HL-60 (cell line): Measurements from ENCODE around the gene DNAJB4.
A peak's percentile ranks its signal among the peaks of the same experiment; 100 is the strongest.
"Not testable (repeated sequence)": the region's sequence is repeated elsewhere in the genome, so short reads cannot be mapped to it uniquely, and the experiment has no call there.

Experiments
- DNase-seq, 2 experiments: peaks; one replicate each; pipeline ENCODE4 v3.0.0-alpha.2; 2010 to 2020; ENCODE audit warnings: low read depth in 1 of 2, low spot score in 1 of 2
- H3K27ac ChIP-seq: fragments of 250-450 bp; sonication (Bioruptor Pico); replicated peaks from 2 replicates; pipeline ENCODE4 v1.5.1; 2020; ENCODE audit warnings: mild to moderate bottlenecking, moderate library complexity
- H3K27me3 ChIP-seq: fragments of 250-450 bp; sonication (Bioruptor Pico); 2 replicates; pipeline ENCODE4 v1.5.1; 2021; ENCODE audit warnings: mild to moderate bottlenecking, moderate library complexity; ENCODE audit not compliant: insufficient read depth, poor library complexity, severe bottlenecking
- H3K4me3 ChIP-seq: replicated peaks from 2 replicates; pipeline ENCODE4 v1.5.1; 2011; ENCODE audit warnings: mild to moderate bottlenecking, control low read depth, low read length; ENCODE audit not compliant: insufficient read depth
- GABPA ChIP-seq: IDR thresholded peaks from 2 replicates; pipeline ENCODE4 v1.6.1; 2012; ENCODE audit warnings: low read depth
- POLR2AphosphoS5 ChIP-seq: IDR thresholded peaks from 2 replicates; pipeline ENCODE4 v1.6.1; 2012; ENCODE audit warnings: low read depth
- REST ChIP-seq: IDR thresholded peaks from 2 replicates; pipeline ENCODE4 v1.6.1; 2012; ENCODE audit warnings: low read depth; ENCODE audit not compliant: insufficient replicate concordance
- SPI1 ChIP-seq: IDR thresholded peaks from 2 replicates; pipeline ENCODE4 v1.6.1; 2012; ENCODE audit warnings: low read depth, mild to moderate bottlenecking, borderline replicate concordance
- TF ChIP-seq, protein P1 (sequence below): IDR thresholded peaks from one replicate; pipeline ENCODE4 v1.5.1; 2011; ENCODE audit warnings: low read length, control low read depth, inconsistent platforms; ENCODE audit not compliant: insufficient read depth

The DNAJB4 gene

GRCh38 chr1:77978293-77978968, 26.3 kb upstream of the DNAJB4 start:
- no peak for TF ChIP-seq SPI1
- no peak for TF ChIP-seq GABPA
- TF ChIP-seq, protein P1, sequence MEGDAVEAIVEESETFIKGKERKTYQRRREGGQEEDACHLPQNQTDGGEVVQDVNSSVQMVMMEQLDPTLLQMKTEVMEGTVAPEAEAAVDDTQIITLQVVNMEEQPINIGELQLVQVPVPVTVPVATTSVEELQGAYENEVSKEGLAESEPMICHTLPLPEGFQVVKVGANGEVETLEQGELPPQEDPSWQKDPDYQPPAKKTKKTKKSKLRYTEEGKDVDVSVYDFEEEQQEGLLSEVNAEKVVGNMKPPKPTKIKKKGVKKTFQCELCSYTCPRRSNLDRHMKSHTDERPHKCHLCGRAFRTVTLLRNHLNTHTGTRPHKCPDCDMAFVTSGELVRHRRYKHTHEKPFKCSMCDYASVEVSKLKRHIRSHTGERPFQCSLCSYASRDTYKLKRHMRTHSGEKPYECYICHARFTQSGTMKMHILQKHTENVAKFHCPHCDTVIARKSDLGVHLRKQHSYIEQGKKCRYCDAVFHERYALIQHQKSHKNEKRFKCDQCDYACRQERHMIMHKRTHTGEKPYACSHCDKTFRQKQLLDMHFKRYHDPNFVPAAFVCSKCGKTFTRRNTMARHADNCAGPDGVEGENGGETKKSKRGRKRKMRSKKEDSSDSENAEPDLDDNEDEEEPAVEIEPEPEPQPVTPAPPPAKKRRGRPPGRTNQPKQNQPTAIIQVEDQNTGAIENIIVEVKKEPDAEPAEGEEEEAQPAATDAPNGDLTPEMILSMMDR, result no peak
- TF ChIP-seq REST, result peak; percentile 53
- peak; percentile 48; the same call in 1 of the 2 replicates for TF ChIP-seq POLR2AphosphoS5
- peak; percentile 79 to 91 for DNase-seq

DNA sequence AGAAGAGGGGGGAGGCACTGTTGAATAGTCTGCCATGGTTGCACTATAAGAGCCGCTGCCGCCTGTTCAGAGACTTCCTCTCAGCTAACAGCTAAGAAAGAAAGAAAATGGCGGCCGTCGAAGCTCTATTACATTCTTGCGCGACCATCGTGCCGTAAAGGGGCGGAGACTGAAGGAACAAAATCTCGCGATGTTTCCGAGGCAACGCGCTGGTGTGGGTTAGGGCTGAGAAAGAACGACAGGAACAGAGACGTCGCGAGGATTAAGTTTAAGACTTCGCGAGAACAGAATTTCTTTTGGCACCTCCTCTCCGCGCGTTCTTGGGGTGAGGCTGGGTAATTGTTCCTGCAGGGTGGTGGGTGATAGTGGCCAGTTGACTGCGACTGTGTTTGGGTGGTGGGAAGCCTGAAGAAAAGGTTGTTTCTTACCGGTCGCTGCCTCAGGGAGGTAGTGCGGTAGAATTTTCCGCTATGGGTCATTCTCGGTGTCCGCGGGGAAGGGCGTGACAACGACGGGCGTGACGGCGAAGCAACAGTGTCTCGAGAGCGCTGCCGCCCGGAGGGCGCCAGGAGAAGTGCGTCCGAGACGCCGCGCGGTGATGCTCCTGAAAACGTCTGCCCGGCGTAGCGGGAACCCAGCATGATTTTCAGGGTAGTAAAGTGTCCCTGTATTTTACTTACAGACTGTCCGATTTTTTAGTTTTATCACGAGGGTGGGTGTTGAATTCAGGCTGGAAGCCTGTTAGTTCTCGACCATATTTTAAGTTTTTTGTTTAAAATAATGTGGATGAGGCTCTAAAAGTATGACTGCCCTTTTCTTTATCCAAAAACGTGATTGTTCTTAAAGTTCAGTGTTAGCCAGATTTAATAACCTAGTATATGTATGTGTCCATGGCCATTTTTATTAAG, 25.5 kb upstream of the DNAJB4 start, which contains the start of gene FUBP1:
Gene FUBP1, minus strand, starts transcription at position 104 of the 908 bp plus-strand sequence. Its CDS starts 68 bp downstream, at position 36.
- H3K27ac ChIP-seq, result peak within 1 kb of the TSS; percentile 99
- peak; percentile 97 to 98 for DNase-seq

More at GRCh38 chr1:77978293-77978968, 26.3 kb upstream of the DNAJB4 start:
- Histone ChIP-seq H3K27ac (peak overlapping the region; percentile 99), H3K27me3 (no peaks in the 10 kb centered on the region), H3K4me3 (peak overlapping the region; percentile 63)

GRCh38 chr1:77983352-77983996, 21.3 kb upstream of the DNAJB4 start:
- not testable (repeated sequence) for H3K4me3 ChIP-seq, DNase-seq, H3K27me3 ChIP-seq, H3K27ac ChIP-seq

More for the DNA sequence above, 25.5 kb upstream of the DNAJB4 start, which contains the start of gene FUBP1:
- TF ChIP-seq, protein P1, result peak; percentile 66
- TF ChIP-seq POLR2AphosphoS5 (peak; percentile 86), GABPA (no peak), REST (peak; percentile 10), SPI1 (peak; percentile 71; the same call in 1 of the 2 replicates)
- H3K27me3 ChIP-seq, result no peaks in the 10 kb centered on the region
- peak within 1 kb of the TSS; percentile 63 for H3K4me3 ChIP-seq

- TF ChIP-seq, protein P1, result no peak
- TF ChIP-seq GABPA (no peak), REST (no peak)
- no peak overlapping the region for H3K4me3 ChIP-seq
- DNase-seq, result no peak
- H3K27me3 ChIP-seq, result no peaks in the 10 kb centered on the region
- no peak overlapping the region for H3K27ac ChIP-seq
Observed at GRCh38 chr1:77983997-77984355, 20.8 kb upstream of the DNAJB4 start.
